C4-2B (cell line): ENCODE results near the gene TBXA2R.

Experiments
- ZFX ChIP-seq: fragments of 450-650 bp; IDR thresholded peaks from 2 replicates; pipeline ENCODE4 v1.6.1; 2017
- TF ChIP-seq, protein P1 (sequence below): fragments of 450-650 bp; conservative IDR thresholded peaks from 2 replicates; pipeline ENCODE4 v1.5.1; 2017; ENCODE audit warnings: mild to moderate bottlenecking

DNA sequence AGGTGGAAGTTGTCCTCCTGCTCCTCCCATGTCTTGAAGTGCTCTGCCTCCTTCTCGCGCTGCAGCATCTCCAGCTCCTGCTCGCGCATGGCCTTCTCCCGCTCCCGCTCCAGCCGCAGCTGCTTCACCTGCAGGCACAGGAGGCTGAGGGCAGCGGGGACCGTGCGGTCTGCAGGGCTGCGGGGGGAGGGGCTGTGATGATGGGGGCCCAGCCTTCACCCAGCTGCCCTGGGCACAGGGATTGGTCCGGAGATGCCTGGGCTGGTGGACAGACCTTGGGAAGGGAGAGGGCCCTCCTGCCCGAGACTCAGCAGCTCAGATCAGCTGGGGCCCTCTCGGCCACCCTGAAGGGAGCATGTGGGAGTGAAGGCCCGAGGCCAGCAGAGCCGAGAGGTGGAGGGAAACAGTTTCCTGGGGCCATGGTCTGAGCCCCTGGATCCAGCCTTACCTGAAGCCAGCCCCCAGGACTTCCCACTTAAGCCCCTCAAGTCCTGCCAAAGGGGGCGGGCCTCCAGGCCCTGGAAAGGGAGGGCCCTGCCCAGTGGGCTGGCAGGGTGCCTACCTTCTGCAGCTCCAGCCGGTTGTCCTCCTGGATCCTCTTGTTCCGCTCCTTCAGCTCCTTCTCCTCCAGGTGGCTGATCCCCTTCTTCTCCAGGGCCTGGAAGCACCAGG lies 13.6 kb upstream of the TBXA2R start:
- TF ChIP-seq, protein P1, sequence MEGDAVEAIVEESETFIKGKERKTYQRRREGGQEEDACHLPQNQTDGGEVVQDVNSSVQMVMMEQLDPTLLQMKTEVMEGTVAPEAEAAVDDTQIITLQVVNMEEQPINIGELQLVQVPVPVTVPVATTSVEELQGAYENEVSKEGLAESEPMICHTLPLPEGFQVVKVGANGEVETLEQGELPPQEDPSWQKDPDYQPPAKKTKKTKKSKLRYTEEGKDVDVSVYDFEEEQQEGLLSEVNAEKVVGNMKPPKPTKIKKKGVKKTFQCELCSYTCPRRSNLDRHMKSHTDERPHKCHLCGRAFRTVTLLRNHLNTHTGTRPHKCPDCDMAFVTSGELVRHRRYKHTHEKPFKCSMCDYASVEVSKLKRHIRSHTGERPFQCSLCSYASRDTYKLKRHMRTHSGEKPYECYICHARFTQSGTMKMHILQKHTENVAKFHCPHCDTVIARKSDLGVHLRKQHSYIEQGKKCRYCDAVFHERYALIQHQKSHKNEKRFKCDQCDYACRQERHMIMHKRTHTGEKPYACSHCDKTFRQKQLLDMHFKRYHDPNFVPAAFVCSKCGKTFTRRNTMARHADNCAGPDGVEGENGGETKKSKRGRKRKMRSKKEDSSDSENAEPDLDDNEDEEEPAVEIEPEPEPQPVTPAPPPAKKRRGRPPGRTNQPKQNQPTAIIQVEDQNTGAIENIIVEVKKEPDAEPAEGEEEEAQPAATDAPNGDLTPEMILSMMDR = no peak
- TF ChIP-seq ZFX = no peak
